ENCODE measurements around the gene SIL1. TPM values are rescaled to one million over a fixed set of nuclear protein-coding genes. Genes with fewer than 3 reads are reported as not detected.

The SIL1 gene
- total RNA-seq, 2 donors from 2014 or later, result 31.6 to 64.4 TPM

- Histone ChIP-seq H3K36me3 (peaks cover 7% of the 10 kb centered on the region), H3K4me1 (peaks cover 11% of the 10 kb centered on the region)
- intact Hi-C loops (cut with DNase I), result no loop called here
These were observed 246.8 kb downstream of the SIL1 start for GRCh38 chr5:138951091-138951985.

GRCh38 chr5:138950421-138951031 lies 247.6 kb downstream of the SIL1 start:
- Histone ChIP-seq H3K9me3 (no peaks in the 10 kb centered on the region), H3K27me3 (no peaks in the 10 kb centered on the region), H3K27ac (no peak overlapping the region), H3K9ac (ENCODE audit: low read depth in 2 of 2, low read length in 2 of 2) (no peak overlapping the region), H3K36me3 (peaks cover 7% of the 10 kb centered on the region), H3K4me3 (no peak overlapping the region), H3K4me1 (peaks cover 11% of the 10 kb centered on the region)
- no peak for DNase-seq
- intact Hi-C loops (cut with DNase I), result no loop called here
- TF ChIP-seq CTCF (IDR thresholded peaks at IDR 0.05), result no peak

More at GRCh38 chr5:138951091-138951985, 246.8 kb downstream of the SIL1 start:
- no peaks in the 10 kb centered on the region for H3K27me3 ChIP-seq
- DNase-seq, result no peak
- no peak overlapping the region for H3K27ac ChIP-seq
- TF ChIP-seq CTCF (IDR thresholded peaks at IDR 0.05), result no peak
- H3K9me3 ChIP-seq, result no peaks in the 10 kb centered on the region
- H3K4me3 ChIP-seq, result no peak overlapping the region
- no peak overlapping the region for H3K9ac ChIP-seq (ENCODE audit: low read depth in 2 of 2, low read length in 2 of 2)

GRCh38 chr5:138949988-138950387 lies 248.2 kb downstream of the SIL1 start:
- no peaks in the 10 kb centered on the region for H3K9me3 ChIP-seq
- peaks cover 11% of the 10 kb centered on the region for H3K4me1 ChIP-seq
- DNase-seq, result no peak
- no peak overlapping the region for H3K9ac ChIP-seq (ENCODE audit: low read depth in 2 of 2, low read length in 2 of 2)
- no peak for TF ChIP-seq CTCF (IDR thresholded peaks at IDR 0.05)
- intact Hi-C loops (cut with DNase I), result no loop called here
- no peak overlapping the region for H3K27ac ChIP-seq
- no peak overlapping the region for H3K4me3 ChIP-seq
- no peaks in the 10 kb centered on the region for H3K27me3 ChIP-seq
- peaks cover 7% of the 10 kb centered on the region for H3K36me3 ChIP-seq

- Histone ChIP-seq H3K27ac (no peak overlapping the region), H3K36me3 (peaks cover 7% of the 10 kb centered on the region), H3K27me3 (no peaks in the 10 kb centered on the region), H3K4me3 (no peak overlapping the region), H3K4me1 (peaks cover 11% of the 10 kb centered on the region), H3K9me3 (no peaks in the 10 kb centered on the region), H3K9ac (ENCODE audit: low read depth in 2 of 2, low read length in 2 of 2) (no peak overlapping the region)
- intact Hi-C loops (cut with DNase I), result no loop called here
- TF ChIP-seq CTCF (IDR thresholded peaks at IDR 0.05), result no peak
- DNase-seq, result no peak
These were observed 249.0 kb downstream of the SIL1 start for GRCh38 chr5:138949223-138949574.

GRCh38 chr5:138948471-138949222 lies 249.5 kb downstream of the SIL1 start:
- TF ChIP-seq CTCF (IDR thresholded peaks at IDR 0.05), result no peak
- Histone ChIP-seq H3K36me3 (peaks cover 7% of the 10 kb centered on the region), H3K9ac (ENCODE audit: low read depth in 2 of 2, low read length in 2 of 2) (no peak overlapping the region), H3K27me3 (no peaks in the 10 kb centered on the region), H3K4me1 (peaks cover 10% of the 10 kb centered on the region), H3K9me3 (no peaks in the 10 kb centered on the region), H3K4me3 (no peak overlapping the region), H3K27ac (no peak overlapping the region)
- no peak for DNase-seq
- intact Hi-C loops (cut with DNase I), result no loop called here

All from colonic mucosa (tissue), 4 donors.